Fibroblast of pulmonary artery (primary cell): ENCODE data around the gene KSR2.

Experiments
- DNase-seq: peaks from one replicate; pipeline ENCODE4 v3.0.0-alpha.2; 2010; ENCODE audit warnings: low read depth
- H3K4me3 ChIP-seq: replicated peaks from 2 replicates; pipeline ENCODE4 v1.5.1; 2011; ENCODE audit warnings: low read depth, mild to moderate bottlenecking, control low read depth, low read length, moderate library complexity
- TF ChIP-seq, protein P1 (sequence below): IDR thresholded peaks from 2 replicates; pipeline ENCODE4 v1.5.1; 2011; ENCODE audit warnings: mild to moderate bottlenecking, control low read depth, low read length, inconsistent platforms; ENCODE audit errors: missing control alignments

Gene KSR2

GRCh38 chr12:117528538-117528937 lies 440.3 kb downstream of the KSR2 start:
- DNase-seq: no peak
- TF ChIP-seq, protein P1, sequence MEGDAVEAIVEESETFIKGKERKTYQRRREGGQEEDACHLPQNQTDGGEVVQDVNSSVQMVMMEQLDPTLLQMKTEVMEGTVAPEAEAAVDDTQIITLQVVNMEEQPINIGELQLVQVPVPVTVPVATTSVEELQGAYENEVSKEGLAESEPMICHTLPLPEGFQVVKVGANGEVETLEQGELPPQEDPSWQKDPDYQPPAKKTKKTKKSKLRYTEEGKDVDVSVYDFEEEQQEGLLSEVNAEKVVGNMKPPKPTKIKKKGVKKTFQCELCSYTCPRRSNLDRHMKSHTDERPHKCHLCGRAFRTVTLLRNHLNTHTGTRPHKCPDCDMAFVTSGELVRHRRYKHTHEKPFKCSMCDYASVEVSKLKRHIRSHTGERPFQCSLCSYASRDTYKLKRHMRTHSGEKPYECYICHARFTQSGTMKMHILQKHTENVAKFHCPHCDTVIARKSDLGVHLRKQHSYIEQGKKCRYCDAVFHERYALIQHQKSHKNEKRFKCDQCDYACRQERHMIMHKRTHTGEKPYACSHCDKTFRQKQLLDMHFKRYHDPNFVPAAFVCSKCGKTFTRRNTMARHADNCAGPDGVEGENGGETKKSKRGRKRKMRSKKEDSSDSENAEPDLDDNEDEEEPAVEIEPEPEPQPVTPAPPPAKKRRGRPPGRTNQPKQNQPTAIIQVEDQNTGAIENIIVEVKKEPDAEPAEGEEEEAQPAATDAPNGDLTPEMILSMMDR: no peak
- no peak overlapping the region for H3K4me3 ChIP-seq

DNA sequence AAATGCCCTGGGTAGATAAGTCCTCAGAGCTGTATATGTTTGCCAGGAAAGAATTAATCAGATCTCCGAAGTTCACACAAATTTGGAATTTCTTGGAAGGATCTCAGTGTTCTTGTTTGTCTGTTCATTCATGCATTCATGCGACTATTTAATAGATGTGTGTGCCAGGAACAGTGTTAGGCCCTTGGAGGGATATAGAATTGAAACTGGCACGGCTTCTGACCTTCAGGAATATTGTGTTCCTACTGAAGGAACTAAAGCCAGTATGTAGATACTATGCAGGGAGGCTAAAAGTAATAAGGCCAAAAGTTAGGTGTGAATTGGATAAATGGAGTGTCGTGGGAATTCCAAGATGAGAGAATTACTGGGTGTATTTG lies 441.3 kb downstream of the KSR2 start:
- H3K4me3 ChIP-seq: no peak overlapping the region

GRCh38 chr12:117526757-117527478 lies 441.9 kb downstream of the KSR2 start:
- TF ChIP-seq, protein P1: no peak
- H3K4me3 ChIP-seq: no peak overlapping the region
- DNase-seq: no peak

More for the DNA sequence above, 441.3 kb downstream of the KSR2 start:
- TF ChIP-seq, protein P1: no peak
- DNase-seq: no peak

DNA sequence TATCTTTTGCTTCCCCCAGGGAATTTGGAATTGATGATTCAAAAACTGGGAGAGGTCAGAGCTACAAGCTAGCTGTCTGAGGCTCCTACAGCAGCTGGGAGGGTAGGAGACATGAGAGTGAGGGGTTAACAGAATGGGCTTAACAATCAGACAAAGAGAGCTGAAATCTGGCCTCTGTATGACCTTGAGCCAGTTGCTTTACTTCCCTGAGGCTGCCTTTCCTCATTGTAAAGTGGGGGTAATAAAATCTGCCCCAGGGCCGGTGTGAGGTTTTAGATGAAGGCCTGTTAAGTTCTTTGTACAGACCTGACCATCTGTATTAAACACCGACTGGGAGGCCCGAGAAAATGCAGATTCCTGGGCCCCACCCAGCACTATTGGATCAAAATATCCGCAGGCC lies 443.0 kb downstream of the KSR2 start:
- TF ChIP-seq, protein P1: no peak
- no peak overlapping the region for H3K4me3 ChIP-seq
- no peak for DNase-seq

GRCh38 chr12:117524806-117525205 lies 444.0 kb downstream of the KSR2 start:
- no peak for DNase-seq
- TF ChIP-seq, protein P1: no peak
- H3K4me3 ChIP-seq: no peak overlapping the region

- H3K4me3 ChIP-seq: no peak overlapping the region
- TF ChIP-seq, protein P1: no peak
- no peak for DNase-seq
Measured at GRCh38 chr12:117523971-117524370, 444.8 kb downstream of the KSR2 start.

GRCh38 chr12:117522559-117522958 lies 446.2 kb downstream of the KSR2 start:
- H3K4me3 ChIP-seq: no peak overlapping the region
- TF ChIP-seq, protein P1: no peak
- DNase-seq: no peak
